ENCODE measurements around the gene ZNF581.

The ZNF581 gene

GRCh38 chr19:55600662-55601028 is 42.8 kb upstream of the ZNF581 start:
- H3K9me3 ChIP-seq: peaks cover 7% of the 10 kb centered on the region; the same call in 1 of the 2 replicates
- H3K4me3 ChIP-seq: peak overlapping the region; percentile 72
- TF ChIP-seq Cebpa-rat (IDR thresholded peaks at IDR 0.05): no peak
- H3K36me3 ChIP-seq: peaks cover 41% of the 10 kb centered on the region
- no peaks in the 10 kb centered on the region for H4K20me1 ChIP-seq
- H3K4me2 ChIP-seq: peak overlapping the region; percentile 90
- H3K4me1 ChIP-seq: peaks cover 32% of the 10 kb centered on the region
- H3K27ac ChIP-seq: peak overlapping the region; percentile 97
- no peaks in the 10 kb centered on the region for H3K27me3 ChIP-seq
- H3K9ac ChIP-seq: peak overlapping the region; percentile 94

- Histone ChIP-seq H4K20me1 (no peaks in the 10 kb centered on the region), H3K27ac (peak overlapping the region; percentile 97), H3K27me3 (no peaks in the 10 kb centered on the region), H3K4me1 (peaks cover 32% of the 10 kb centered on the region), H3K4me2 (peak overlapping the region; percentile 90), H3K9me3 (peaks cover 4% of the 10 kb centered on the region; the same call in 1 of the 2 replicates), H3K4me3 (peak overlapping the region; percentile 72), H3K36me3 (peaks cover 37% of the 10 kb centered on the region), H3K9ac (peak overlapping the region; percentile 94)
- no peak for TF ChIP-seq Cebpa-rat (IDR thresholded peaks at IDR 0.05)
Observed at GRCh38 chr19:55601084-55601483, 42.4 kb upstream of the ZNF581 start.

GRCh38 chr19:55602104-55603001 is 41.1 kb upstream of the ZNF581 start:
- Histone ChIP-seq H3K36me3 (peaks cover 32% of the 10 kb centered on the region), H3K27me3 (no peaks in the 10 kb centered on the region), H3K9me3 (no peaks in the 10 kb centered on the region), H3K4me1 (peaks cover 43% of the 10 kb centered on the region), H3K27ac (peak overlapping the region; percentile 97; the same call in 1 of the 2 replicates), H4K20me1 (peaks cover 5% of the 10 kb centered on the region; the same call in 1 of the 2 replicates), H3K4me2 (no peak overlapping the region), H3K4me3 (no peak overlapping the region), H3K9ac (0 out of 2 replicates have a peak overlapping the region, but pooled peaks have one; percentile 5)
- TF ChIP-seq Cebpa-rat (IDR thresholded peaks at IDR 0.05): no peak

- H3K27ac ChIP-seq: no peak overlapping the region
- H3K9ac ChIP-seq: no peak overlapping the region
- H3K9me3 ChIP-seq: no peaks in the 10 kb centered on the region
- H3K36me3 ChIP-seq: peaks cover 31% of the 10 kb centered on the region; the same call in 1 of the 2 replicates
- H3K4me2 ChIP-seq: no peak overlapping the region
- no peak for TF ChIP-seq Cebpa-rat (IDR thresholded peaks at IDR 0.05)
- no peak overlapping the region for H3K4me3 ChIP-seq
- no peaks in the 10 kb centered on the region for H3K27me3 ChIP-seq
- H3K4me1 ChIP-seq: peaks cover 45% of the 10 kb centered on the region
- H4K20me1 ChIP-seq: peaks cover 12% of the 10 kb centered on the region; the same call in 1 of the 2 replicates
Observed at GRCh38 chr19:55603115-55603514, 40.3 kb upstream of the ZNF581 start.

- TF ChIP-seq Cebpa-rat (IDR thresholded peaks at IDR 0.05): no peak
- peak overlapping the region; percentile 75; the same call in 1 of the 2 replicates for H3K9ac ChIP-seq
- H3K4me1 ChIP-seq: peaks cover 38% of the 10 kb centered on the region
- peak overlapping the region; percentile 95 for H3K27ac ChIP-seq
- no peaks in the 10 kb centered on the region for H3K9me3 ChIP-seq
- H3K4me3 ChIP-seq: peak overlapping the region; percentile 85
- H3K4me2 ChIP-seq: peak overlapping the region; percentile 95
- H3K27me3 ChIP-seq: no peaks in the 10 kb centered on the region
- peaks cover 18% of the 10 kb centered on the region; the same call in 1 of the 2 replicates for H4K20me1 ChIP-seq
- H3K36me3 ChIP-seq: peaks cover 35% of the 10 kb centered on the region
Observed at GRCh38 chr19:55603581-55604292, 39.7 kb upstream of the ZNF581 start.

GRCh38 chr19:55605207-55605636 is 38.2 kb upstream of the ZNF581 start:
- TF ChIP-seq Cebpa-rat (IDR thresholded peaks at IDR 0.05): no peak
- H3K4me2 ChIP-seq: peak overlapping the region; percentile 95
- H3K27ac ChIP-seq: peak overlapping the region; percentile 95
- H3K27me3 ChIP-seq: no peaks in the 10 kb centered on the region
- H3K9ac ChIP-seq: peak overlapping the region; percentile 94
- peaks cover 50% of the 10 kb centered on the region for H3K36me3 ChIP-seq
- H3K4me1 ChIP-seq: peaks cover 38% of the 10 kb centered on the region
- H3K4me3 ChIP-seq: peak overlapping the region; percentile 85
- no peaks in the 10 kb centered on the region for H3K9me3 ChIP-seq
- peaks cover 33% of the 10 kb centered on the region; the same call in 1 of the 2 replicates for H4K20me1 ChIP-seq

- no peak for TF ChIP-seq Cebpa-rat (IDR thresholded peaks at IDR 0.05)
- Histone ChIP-seq H3K4me3 (peak within 1 kb of the TSS; percentile 85), H3K4me2 (peak within 1 kb of the TSS; percentile 97), H3K9me3 (no peaks in the 10 kb centered on the region), H3K27ac (peak within 1 kb of the TSS; percentile 95), H3K27me3 (no peaks in the 10 kb centered on the region), H3K36me3 (peaks cover 56% of the 10 kb centered on the region), H3K9ac (peak within 1 kb of the TSS; percentile 94), H3K4me1 (peaks cover 36% of the 10 kb centered on the region), H4K20me1 (peaks cover 39% of the 10 kb centered on the region; the same call in 1 of the 2 replicates)
Observed at GRCh38 chr19:55605637-55606470, 37.6 kb upstream of the ZNF581 start, which contains the start of gene ZNF865. TSS of gene ZNF865 (plus strand) at chr19:55605647. CDS start at chr19:55613619, 7,972 bp downstream.

GRCh38 chr19:55606471-55606787 is 37.0 kb upstream of the ZNF581 start:
- peak overlapping the region; percentile 95; the same call in 1 of the 2 replicates for H3K27ac ChIP-seq
- peak overlapping the region; percentile 94 for H3K9ac ChIP-seq
- peaks cover 60% of the 10 kb centered on the region for H3K36me3 ChIP-seq
- peaks cover 30% of the 10 kb centered on the region for H3K4me1 ChIP-seq
- H3K4me2 ChIP-seq: peak overlapping the region; percentile 97
- H4K20me1 ChIP-seq: peaks cover 45% of the 10 kb centered on the region
- no peak for TF ChIP-seq Cebpa-rat (IDR thresholded peaks at IDR 0.05)
- no peaks in the 10 kb centered on the region for H3K9me3 ChIP-seq
- H3K27me3 ChIP-seq: no peaks in the 10 kb centered on the region
- H3K4me3 ChIP-seq: peak overlapping the region; percentile 85

- Histone ChIP-seq H3K4me2 (peak overlapping the region; percentile 97), H3K4me3 (peak overlapping the region; percentile 85), H3K4me1 (peaks cover 27% of the 10 kb centered on the region), H4K20me1 (peaks cover 48% of the 10 kb centered on the region), H3K27me3 (no peaks in the 10 kb centered on the region), H3K9ac (peak overlapping the region; percentile 94), H3K27ac (peak overlapping the region; percentile 95; the same call in 1 of the 2 replicates), H3K36me3 (peaks cover 64% of the 10 kb centered on the region), H3K9me3 (no peaks in the 10 kb centered on the region)
- no peak for TF ChIP-seq Cebpa-rat (IDR thresholded peaks at IDR 0.05)
Observed at GRCh38 chr19:55606817-55607216, 36.6 kb upstream of the ZNF581 start.

Data from BLaER1 (cell line).